Retinal pigment epithelial cell (primary cell): Measurements from ENCODE around the gene TNFSF11.
"Not testable (repeated sequence)": the region's sequence is repeated elsewhere in the genome, so short reads cannot be mapped to it uniquely, and the experiment has no call there.

Experiments
- DNase-seq: peaks from one replicate; pipeline ENCODE4 v3.0.0-alpha.2; 2010; ENCODE audit warnings: low read depth
- H3K4me3 ChIP-seq: 2 replicates; pipeline ENCODE4 v1.5.1; 2011; ENCODE audit warnings: mild to moderate bottlenecking, low read length, control low read depth, moderate library complexity
- TF ChIP-seq, protein P1 (sequence below): conservative IDR thresholded peaks from 2 replicates; pipeline ENCODE4 v1.5.1; 2011; ENCODE audit warnings: low read depth, low read length, control low read depth, inconsistent platforms

The TNFSF11 gene

DNA sequence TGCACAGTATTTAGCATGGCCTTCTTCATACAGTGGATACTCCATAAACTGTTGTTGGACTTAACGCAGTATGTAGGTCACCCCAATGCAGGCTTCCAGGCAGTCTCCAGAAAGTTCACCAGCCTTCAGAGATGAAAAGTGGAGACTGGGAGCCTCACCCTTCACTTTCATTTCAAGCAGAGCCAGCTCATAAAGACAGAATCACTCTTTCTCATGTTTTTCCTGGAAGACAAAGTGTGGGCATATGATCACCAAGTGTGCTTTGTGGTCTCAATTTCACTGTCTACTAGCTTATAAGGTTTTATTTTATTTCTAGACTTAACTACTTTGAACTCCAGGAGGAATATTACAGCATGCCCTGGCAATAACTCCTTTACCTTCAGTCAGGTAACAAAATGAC lies 26.3 kb upstream of the TNFSF11 start:
- TF ChIP-seq, protein P1, sequence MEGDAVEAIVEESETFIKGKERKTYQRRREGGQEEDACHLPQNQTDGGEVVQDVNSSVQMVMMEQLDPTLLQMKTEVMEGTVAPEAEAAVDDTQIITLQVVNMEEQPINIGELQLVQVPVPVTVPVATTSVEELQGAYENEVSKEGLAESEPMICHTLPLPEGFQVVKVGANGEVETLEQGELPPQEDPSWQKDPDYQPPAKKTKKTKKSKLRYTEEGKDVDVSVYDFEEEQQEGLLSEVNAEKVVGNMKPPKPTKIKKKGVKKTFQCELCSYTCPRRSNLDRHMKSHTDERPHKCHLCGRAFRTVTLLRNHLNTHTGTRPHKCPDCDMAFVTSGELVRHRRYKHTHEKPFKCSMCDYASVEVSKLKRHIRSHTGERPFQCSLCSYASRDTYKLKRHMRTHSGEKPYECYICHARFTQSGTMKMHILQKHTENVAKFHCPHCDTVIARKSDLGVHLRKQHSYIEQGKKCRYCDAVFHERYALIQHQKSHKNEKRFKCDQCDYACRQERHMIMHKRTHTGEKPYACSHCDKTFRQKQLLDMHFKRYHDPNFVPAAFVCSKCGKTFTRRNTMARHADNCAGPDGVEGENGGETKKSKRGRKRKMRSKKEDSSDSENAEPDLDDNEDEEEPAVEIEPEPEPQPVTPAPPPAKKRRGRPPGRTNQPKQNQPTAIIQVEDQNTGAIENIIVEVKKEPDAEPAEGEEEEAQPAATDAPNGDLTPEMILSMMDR = no peak
- H3K4me3 ChIP-seq = no peak overlapping the region
- DNase-seq = no peak

DNA sequence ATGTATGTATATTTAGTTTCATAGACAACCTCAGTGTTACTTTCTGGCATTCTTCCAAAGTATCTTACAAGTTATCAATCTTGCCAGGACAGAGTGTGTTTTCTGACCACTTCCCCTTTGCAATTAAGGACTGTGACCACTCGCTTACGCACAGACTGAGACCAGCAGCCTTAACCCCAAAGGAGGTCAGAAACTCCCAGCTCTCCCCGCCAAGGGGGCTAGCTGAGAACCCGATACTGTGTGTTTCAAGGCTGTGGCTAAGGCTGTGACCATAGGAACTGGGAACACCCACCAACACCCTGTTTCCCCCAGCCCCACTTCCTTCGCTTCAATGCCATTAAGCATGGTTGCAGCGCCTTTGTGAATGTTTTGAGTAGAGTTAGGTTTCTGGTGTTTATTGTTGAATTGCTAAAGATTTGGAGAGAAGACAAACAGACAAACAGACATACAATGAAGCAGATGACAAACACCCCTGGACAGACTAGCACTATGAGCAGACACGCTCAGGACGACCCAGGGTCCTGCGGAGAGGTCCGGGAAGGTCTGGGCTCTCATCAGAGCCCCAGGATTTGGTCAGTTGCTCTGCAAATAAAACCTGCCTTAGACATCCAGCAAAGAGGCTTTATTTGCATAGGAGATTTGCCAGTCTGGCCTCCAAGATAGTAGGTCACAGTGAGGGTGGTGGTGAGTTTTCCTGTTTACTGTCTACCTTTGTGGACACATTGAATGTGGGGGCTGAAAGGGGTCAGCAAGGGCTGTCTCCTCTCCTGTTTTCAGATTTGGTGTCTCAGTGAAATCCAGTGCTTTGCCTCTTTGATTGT lies 25.0 kb upstream of the TNFSF11 start:
- no peak for DNase-seq
- TF ChIP-seq, protein P1 = no peak
- no peak overlapping the region for H3K4me3 ChIP-seq

DNA sequence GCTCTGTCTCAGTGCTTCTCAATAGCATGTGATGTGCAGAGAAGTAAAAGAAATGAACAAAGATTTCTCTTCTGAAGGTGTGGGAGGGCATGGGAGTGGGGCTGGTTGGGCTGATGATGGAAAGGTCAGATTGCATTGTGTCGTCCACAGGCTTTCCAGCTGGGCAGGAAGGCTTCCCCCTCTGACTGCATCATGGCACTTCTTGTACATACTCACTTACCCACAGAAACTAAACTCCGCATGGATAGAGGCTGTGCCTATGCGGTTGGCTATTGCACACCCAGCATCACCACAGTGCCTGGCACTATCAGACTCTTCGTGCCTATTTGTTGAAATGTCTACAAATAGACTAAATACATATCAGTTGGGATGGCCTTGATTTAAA lies 24.4 kb upstream of the TNFSF11 start:
- TF ChIP-seq, protein P1 = no peak
- H3K4me3 ChIP-seq = no peak overlapping the region
- DNase-seq = no peak

DNA sequence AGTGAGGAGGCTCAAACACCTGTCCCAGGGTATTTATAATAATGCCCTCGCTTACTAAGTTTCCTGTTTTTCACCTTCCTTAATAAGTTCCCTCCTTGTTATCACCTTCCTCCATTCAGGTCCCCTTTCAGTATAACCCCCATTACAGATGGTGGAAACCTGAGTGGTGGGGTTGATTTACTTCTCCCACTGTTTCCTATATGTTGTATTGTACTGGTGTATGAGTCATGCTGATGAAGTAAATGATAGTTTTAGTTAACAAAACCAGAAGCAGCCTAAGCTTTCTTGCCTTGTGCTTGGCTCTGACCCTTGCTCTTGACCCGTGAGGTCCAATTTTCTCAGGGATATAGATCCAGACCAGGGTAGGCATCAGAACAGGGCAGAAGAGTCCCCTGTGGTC lies 22.3 kb upstream of the TNFSF11 start:
- TF ChIP-seq, protein P1 = no peak
- no peak for DNase-seq
- H3K4me3 ChIP-seq = no peak overlapping the region

DNA sequence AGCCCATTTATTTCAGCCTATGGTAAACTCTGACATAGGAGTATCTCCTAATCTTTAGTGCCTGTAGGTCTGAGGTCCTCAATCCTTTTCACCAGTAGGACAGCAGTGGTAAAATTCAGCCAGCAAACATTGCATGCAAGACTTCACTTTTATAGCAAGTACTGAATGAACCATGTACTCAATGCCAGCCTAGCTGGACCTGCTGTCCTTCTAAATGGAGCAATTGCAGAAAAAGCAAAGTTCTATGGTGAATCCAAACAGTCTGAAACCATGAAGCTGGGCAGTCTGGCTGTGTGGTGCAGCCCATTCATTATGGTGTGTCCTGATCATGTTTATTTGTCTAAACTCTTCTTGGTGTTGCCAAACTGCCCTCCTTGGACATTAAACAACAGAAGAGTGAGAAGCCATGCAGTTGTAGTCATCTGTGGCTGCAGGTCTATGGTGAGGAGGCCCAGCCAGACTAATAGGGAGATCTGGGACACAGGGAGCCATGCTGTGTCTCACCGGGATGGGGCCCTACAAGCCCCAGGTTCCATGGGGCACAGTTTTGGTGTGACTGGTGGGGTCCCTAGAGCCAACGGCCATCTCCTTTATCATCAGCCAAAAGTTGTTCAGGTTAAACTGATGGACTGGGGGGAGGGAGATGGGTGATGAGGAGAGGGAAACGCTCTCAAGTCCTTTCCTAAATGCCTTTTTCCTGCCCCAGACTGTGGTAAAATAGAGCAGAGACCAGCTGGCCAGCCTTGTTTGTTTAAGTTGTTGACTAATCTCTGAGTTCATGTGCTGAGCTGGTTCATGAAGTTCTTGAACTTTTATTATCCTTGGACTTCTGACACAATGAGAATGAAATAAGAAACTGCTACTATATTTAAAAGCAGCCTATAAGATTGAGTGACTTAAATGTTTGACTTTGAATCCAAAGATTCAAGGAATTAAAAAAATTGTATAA lies 20.6 kb upstream of the TNFSF11 start:
- TF ChIP-seq, protein P1 = no peak
- DNase-seq = no peak
- no peak overlapping the region for H3K4me3 ChIP-seq

DNA sequence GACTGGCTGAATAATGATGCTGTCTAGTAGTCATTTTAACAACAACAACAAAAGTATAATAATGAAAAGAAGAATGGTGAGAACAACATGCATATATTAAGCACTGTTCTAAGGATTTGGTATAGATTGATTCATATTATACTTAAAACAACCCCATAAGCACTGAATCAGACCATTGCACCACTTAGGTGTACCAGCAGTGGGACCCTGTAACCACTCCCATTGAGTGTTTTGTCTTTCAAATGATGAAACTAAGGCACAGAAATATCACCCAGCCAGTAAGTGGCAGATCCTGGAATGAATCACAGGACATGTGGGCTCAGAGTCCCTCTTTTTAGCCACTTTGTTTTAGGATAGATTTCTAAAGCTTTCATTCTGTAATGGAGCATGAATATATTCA lies 14.9 kb upstream of the TNFSF11 start:
- no peak overlapping the region for H3K4me3 ChIP-seq
- DNase-seq = no peak
- TF ChIP-seq, protein P1 = no peak

DNA sequence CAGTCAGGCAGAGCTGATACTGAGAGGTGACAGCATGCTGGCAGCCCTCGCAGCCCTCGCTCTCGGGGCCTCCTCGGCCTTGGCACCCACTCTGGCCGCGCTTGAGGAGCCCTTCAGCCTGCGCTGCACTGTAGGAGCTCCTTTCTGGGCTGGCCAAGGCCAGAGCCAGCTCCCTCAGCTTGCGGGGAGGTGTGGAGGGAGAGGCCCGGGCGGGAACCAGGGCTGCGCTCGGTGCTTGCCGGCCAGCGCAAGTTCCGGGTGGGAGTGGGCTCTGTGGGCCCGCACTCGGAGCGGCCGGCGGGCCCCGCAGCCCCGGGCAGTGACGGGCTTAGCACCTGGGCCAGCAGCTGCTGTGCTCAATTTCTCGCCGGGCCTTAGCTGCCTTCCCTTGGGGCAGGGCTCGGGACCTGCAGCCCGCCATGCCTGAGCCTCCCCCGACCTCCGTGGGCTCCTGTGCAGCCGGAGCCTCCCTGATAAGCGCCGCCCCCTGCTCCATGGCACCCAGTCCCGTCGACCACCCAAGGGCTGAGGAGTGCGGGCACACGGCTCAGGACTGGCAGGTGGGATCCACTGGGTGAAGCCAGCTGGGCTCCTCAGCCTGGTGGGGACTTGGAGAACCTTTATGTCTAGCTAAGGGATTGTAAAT lies 14.3 kb upstream of the TNFSF11 start:
- DNase-seq, H3K4me3 ChIP-seq: not testable (repeated sequence)

DNA sequence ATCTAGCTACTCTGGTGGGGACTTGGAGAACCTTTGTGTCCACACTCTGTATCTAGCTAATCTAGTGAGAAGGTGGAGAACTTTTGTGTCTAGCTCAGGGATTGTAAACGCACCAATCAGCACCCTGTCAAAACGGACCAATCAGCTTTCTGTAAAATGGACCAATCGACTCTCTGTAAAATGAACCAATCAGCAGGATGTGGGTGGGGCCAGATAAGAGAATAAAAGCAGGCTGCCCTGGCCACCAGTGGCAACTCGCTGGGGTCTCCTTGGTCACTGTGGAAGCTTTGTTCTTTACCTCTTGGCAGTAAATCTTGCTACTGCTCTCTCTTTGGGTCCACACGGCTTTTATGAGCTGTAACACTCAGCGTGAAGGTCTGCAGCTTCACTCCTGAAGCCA lies 13.6 kb upstream of the TNFSF11 start:
- H3K4me3 ChIP-seq, DNase-seq: not testable (repeated sequence)
